ENCODE data around the gene TBRG4.

- TF ChIP-seq EZH2 (IDR thresholded peaks at IDR 0.05; ENCODE audit: borderline replicate concordance, low read depth, low read length, severe bottlenecking): no peak
- TF ChIP-seq POLR2A (IDR thresholded peaks at IDR 0.05; ENCODE audit: low read depth, low read length): no peak
- no peak for TF ChIP-seq CTCF (IDR thresholded peaks at IDR 0.05; ENCODE audit: extremely low read depth in 1 of 2, insufficient read depth in 1 of 2, low read depth in 1 of 2, low read length in 2 of 2)
- TF ChIP-seq POLR2AphosphoS5 (IDR thresholded peaks at IDR 0.05; ENCODE audit: insufficient read depth, low read depth, low read length): no peak
- TF ChIP-seq JUN (IDR thresholded peaks at IDR 0.05; ENCODE audit: borderline replicate concordance, insufficient read depth, insufficient read length, low read depth): no peak
Observed at GRCh38 chr7:45075355-45075644, 36.2 kb downstream of the TBRG4 start.
